ENCODE measurements around the gene KLRC2. TPM values are rescaled to one million over a fixed set of nuclear protein-coding genes. Genes with fewer than 3 reads are reported as not detected.
"Not testable (repeated sequence)": the region's sequence is repeated elsewhere in the genome, so short reads cannot be mapped to it uniquely, and the experiment has no call there.

Gene KLRC2
- total RNA-seq (2014; rRNA removed; shearing (Covaris generic); ENCODE audit: low replicate concordance) = not detected in 2 replicates

DNA sequence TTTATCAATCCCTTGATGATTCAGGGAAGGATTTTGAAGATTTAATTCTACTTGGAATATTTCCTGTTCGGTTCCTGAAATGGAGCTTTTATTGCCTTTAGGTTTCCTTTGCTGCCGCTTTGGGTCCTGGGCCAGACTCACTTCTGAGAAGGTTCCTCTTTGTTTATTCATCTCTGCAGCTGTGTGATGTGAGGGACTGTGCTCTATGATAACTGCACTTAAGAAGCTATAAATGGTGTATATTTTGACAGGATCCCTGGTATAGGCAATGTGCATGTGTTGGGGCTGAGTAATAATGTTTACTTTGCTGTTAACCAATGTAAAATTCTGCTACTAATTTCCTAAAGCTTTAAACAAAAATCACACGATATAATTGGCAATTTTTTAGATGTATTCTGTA lies at the start of gene KLRC2:
KLRC2 (minus strand) TSS at position 195 of the 400 bp plus-strand sequence; CDS start at position 171, 24 bp downstream.
- in situ Hi-C loops (cut with HindIII; ENCODE audit: low pct_unique_long_range_greater_than_20kb, low sequenced_read_pairs); DNase-seq (ENCODE audit: low read depth): not testable (repeated sequence)

DNA sequence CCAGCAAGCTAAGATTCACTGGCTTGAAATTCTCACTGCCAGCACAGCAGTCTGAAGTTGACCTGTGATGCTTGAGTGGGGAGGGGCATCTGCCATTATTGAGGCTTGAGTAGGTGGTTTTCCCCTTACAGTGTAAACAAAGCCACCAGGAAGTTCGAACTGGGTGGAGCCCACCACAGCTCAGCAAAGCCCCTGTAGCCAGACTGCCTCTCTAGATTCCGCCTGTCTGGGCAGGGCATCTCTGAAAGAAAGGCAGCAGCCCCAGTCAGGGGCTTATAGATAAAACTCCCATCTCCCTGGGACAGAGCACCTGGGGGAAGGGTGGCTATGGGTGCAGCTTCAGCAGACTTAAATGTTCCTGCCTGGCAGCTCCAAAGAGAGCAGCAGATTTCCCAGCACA lies 46.1 kb upstream of the KLRC2 start:
- in situ Hi-C loops (cut with HindIII; ENCODE audit: low pct_unique_long_range_greater_than_20kb, low sequenced_read_pairs); DNase-seq (ENCODE audit: low read depth): not testable (repeated sequence)

DNA sequence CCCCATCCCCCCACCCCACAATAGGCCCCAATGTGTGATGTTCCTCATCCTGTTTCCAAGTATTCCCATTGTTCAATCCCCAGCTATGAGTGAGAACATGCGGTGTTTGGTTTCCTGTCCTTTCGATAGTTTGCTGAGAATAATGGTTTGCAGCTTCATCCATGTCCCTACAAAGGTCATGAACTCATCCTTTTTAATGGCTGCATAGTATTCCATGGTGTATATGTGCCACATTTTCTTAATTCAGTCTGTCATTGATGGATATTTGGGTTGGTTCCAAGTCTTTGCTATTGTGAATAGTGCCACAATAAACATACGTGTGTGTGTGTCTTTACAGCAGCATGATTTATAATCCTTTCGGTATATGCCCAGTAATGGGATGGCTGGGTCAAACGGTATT lies 37.0 kb upstream of the KLRC2 start:
- in situ Hi-C loops (cut with HindIII; ENCODE audit: low pct_unique_long_range_greater_than_20kb, low sequenced_read_pairs); DNase-seq (ENCODE audit: low read depth): not testable (repeated sequence)

DNA sequence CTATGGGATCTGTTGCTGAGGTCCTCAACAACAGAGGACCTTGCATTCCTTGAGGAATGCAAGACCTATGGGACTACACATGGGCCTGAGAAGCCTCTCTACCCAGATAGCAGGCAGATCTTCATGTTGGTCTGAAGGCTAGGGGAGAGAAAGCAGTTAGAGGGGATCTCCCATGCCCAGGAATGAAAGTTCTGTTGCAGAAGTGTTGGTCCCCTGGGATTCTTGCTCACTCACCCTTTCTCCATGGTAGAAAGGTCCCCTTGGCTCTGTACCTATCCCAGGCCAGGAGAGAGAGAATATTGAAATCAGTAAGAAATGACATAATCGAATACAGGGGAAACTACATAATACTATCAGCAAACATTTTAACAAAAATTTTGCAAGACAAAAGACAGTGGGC lies 33.9 kb upstream of the KLRC2 start:
- no peak for DNase-seq (ENCODE audit: low read depth)
- in situ Hi-C loops (cut with HindIII; ENCODE audit: low pct_unique_long_range_greater_than_20kb, low sequenced_read_pairs) = no loop called here

DNA sequence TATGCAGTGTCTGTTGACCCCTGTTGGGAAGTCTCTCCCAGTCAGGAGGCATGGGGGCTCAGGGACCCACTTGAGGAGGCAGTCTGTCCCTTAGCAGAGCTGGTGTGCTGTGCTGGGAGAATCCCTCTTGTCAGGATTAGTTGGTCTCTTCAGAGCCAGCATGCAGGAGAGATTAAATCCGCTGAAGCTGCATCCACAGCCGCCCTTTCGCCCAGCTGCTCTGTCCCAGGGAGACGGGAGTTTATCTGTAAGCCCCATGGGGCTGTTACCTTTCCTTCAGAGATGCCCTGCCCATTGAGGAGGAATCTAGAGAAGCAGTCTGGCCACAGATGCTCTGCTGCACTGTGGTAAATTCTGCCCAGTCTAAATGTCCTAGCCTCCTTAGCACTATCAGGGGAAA lies 30.5 kb upstream of the KLRC2 start:
- in situ Hi-C loops (cut with HindIII; ENCODE audit: low pct_unique_long_range_greater_than_20kb, low sequenced_read_pairs) = no loop called here

DNA sequence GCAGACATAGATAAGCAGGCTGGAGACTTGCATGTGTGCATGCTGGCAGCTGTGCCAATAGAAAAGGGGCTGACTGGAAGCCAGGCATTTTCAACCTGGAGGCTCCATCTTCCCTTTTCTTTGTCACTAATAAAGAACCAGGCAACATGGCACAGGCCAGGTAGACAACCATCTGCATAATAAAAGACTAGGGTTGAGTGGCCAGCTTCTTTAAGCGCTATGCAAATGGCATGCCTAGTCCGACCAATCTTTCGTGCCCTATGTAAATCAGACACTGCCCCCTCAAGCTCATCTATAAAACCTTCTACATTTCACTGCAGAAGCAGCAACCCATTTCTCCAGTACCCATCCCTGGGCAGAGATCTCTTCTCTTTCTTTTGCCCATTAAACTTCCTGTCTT lies 21.9 kb upstream of the KLRC2 start:
- no peak for DNase-seq (ENCODE audit: low read depth)
- in situ Hi-C loops (cut with HindIII; ENCODE audit: low pct_unique_long_range_greater_than_20kb, low sequenced_read_pairs) = no loop called here

More for the DNA sequence above, 30.5 kb upstream of the KLRC2 start:
- DNase-seq (ENCODE audit: low read depth) = no peak

DNA sequence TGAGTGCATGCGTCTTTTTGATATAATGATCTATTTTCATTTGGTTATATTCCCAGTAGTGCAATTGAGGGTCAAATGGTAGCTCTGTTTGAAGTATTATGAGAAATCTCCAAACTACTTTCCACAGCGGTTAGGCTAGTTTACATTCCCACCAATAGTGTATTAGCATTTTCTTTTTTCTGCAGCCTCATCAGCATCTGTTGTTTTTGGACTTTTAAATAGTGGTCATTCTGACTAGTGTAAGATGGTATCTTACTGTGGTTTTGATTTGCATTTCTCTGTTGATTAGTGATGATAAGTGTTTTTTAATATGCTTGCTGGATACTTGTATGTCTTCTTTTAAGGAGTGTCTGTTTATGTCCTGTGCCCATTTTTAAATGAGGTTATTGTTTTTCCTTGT lies 21.0 kb upstream of the KLRC2 start:
- in situ Hi-C loops (cut with HindIII; ENCODE audit: low pct_unique_long_range_greater_than_20kb, low sequenced_read_pairs) = no loop called here
- DNase-seq (ENCODE audit: low read depth) = no peak

DNA sequence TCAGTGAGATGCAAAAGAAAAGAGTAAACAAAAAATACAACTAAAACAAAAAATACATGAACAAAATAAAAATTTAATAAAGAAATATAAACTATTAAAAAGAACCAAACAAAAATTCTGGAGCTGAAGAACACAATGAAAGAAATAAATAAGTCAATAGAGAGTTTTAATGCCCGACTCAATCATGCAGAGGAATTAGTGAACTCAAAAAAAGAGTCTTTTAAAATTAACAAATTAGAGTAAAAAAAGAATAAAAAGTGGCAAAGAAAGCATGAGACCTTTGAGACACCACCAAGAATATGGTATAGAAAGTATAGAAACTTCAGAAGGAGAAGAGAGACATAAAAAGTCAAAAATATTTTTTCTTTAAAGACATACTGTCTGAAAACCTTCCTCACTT lies 20.0 kb upstream of the KLRC2 start:
- in situ Hi-C loops (cut with HindIII; ENCODE audit: low pct_unique_long_range_greater_than_20kb, low sequenced_read_pairs) = no loop called here
- peak; percentile 7 for DNase-seq (ENCODE audit: low read depth)

DNA sequence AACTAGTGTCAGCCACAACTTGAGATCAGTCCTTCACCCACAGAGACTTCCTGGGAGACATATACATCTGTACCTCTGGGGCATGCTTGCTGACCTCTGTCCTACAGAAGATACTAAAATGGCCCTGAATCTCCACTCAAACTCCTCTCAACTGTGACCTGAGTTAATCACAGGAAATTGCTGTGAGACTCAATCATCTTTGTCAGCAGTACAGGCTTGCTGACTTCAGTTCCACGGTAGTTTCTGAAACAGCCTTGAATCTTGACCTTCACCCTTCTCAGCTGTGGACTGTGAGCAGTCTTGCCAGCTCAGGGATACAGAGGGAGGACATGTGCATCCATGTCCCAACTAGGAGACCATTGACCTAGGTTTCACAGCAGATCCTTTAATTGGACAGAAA lies 18.7 kb upstream of the KLRC2 start:
- DNase-seq (ENCODE audit: low read depth) = no peak
- in situ Hi-C loops (cut with HindIII; ENCODE audit: low pct_unique_long_range_greater_than_20kb, low sequenced_read_pairs) = no loop called here

DNA sequence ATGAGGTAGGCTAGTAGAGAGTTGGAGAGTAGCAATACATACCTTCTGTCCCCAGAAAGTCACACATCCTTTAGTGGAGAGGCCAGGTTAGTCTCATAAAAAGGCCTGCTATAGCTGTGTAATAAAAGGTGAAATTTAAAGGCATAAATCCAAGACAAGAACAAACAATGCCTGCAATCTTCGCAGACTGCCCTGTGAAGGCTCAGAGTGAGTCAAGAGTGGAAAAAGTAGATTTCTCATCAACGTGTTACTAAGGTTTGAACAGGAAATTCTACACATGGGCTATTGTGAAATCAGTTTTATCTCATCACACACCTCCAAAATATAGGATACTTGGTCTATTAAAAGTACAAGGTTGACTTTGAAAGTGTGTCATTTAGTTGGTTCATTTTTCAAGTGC lies 17.3 kb upstream of the KLRC2 start, which contains the start of gene KLRC1:
KLRC1 (minus strand) TSS at position 222 of the 400 bp plus-strand sequence. CDS start 2,221 bp downstream, outside the sequence.
- no peak for DNase-seq (ENCODE audit: low read depth)
- in situ Hi-C loops (cut with HindIII; ENCODE audit: low pct_unique_long_range_greater_than_20kb, low sequenced_read_pairs) = no loop called here

DNA sequence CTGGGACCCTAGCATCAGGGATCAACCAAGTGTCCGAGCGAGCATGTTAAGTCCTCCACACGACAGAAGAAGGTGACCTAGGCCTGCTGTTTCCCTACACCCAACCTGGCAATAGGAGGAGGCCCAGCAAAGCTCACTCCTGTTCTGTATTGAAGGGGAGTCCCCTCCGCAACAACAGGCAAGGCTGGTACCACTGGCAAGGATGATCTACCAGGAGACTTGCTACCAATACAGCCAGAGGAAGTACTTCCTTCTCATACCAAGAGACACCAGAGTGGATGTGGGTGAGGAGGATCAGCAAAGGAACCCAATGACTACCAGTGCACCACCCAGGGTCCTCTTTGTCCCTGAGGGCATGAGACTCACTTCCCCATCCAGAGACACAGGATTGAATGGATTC lies 12.4 kb upstream of the KLRC2 start:
- DNase-seq (ENCODE audit: low read depth) = no peak
- in situ Hi-C loops (cut with HindIII; ENCODE audit: low pct_unique_long_range_greater_than_20kb, low sequenced_read_pairs) = no loop called here

DNA sequence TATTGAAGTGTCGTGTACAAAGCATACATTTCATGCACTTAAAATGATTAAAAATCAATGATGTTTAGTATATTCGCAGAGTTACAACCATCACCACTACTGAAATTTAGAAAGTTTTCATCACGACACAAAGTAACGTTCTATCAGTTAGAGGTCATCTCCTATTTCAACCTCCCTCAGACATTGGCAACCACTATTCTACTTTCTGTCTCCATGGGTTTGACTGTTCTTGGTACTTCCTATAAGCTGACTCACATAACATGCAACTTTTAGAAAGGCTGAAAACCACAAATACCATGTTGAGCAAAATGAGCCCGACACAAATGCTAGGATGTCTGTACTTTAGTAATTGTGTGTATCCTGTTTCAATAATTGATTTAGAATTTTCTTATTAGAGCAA lies 10.2 kb upstream of the KLRC2 start:
- DNase-seq (ENCODE audit: low read depth); in situ Hi-C loops (cut with HindIII; ENCODE audit: low pct_unique_long_range_greater_than_20kb, low sequenced_read_pairs): not testable (repeated sequence)

DNA sequence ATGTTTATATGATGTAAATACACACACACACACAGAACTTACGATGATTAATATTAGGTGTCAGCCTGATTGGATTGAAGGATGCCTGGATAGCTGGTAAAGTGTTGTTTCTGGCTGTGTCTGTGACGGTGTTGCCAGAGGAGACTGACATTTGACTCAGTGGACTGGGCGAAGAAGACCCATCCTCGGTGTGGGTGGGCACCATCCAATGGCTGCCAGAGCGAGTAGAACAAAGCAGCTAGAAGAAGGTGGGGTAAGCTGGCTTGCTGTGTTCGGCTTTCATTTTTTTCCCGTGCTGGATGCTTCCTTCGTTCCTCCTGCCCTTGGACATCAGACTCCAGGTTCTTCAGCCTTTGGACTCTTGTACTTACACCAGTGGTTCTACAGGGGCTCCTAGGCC lies 5.3 kb upstream of the KLRC2 start:
- DNase-seq (ENCODE audit: low read depth); in situ Hi-C loops (cut with HindIII; ENCODE audit: low pct_unique_long_range_greater_than_20kb, low sequenced_read_pairs): not testable (repeated sequence)

DNA sequence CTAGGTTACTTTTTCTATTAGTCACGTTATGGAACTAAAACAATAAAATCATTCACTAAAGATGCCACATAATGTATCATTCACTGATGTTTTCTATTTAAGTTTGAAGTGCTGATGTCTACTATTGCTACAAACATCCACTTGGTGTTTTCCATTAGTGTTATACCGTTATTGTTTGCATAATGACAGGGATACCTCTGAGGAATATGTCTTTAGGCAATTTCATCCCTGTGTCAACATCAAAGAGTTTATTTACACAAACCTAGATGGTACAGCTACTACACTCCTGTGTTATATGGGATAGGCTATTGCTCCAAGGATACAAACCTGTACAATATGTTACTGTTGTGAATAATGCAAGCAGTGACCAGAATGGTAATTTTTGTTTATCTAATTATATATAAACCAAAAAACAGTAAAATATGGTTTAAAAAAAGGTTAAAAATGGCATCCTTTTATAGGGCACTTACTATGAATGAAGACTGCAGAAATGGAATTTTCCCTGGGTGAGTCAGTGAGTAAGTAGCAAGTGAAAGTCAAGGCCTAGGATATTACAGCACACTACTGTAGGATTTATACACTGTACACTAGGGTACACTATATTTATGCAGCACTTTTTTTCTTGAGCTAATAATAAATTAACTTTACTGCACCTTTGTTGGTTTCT lies 3.9 kb upstream of the KLRC2 start:
- in situ Hi-C loops (cut with HindIII; ENCODE audit: low pct_unique_long_range_greater_than_20kb, low sequenced_read_pairs); DNase-seq (ENCODE audit: low read depth): not testable (repeated sequence)

DNA sequence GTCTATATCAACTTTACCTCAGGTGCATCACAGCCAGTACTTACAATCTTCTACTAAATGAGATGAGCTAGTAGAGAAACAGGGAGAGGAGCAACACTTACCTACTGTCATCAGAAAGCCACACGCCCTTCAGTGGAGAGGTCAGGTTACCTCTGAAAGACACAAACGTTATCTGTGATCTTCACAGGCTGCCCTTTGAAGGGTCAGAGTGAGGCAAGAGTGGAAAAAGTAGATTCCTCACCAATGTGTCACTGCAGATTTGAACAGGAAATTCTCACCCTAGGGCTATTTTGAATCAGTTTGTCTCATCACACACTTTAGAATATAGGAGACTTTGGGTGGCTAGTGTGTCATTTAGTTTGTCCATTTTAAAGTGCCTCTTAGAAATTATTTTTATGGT lies 1.8 kb upstream of the KLRC2 start:
- in situ Hi-C loops (cut with HindIII; ENCODE audit: low pct_unique_long_range_greater_than_20kb, low sequenced_read_pairs); DNase-seq (ENCODE audit: low read depth): not testable (repeated sequence)

DNA sequence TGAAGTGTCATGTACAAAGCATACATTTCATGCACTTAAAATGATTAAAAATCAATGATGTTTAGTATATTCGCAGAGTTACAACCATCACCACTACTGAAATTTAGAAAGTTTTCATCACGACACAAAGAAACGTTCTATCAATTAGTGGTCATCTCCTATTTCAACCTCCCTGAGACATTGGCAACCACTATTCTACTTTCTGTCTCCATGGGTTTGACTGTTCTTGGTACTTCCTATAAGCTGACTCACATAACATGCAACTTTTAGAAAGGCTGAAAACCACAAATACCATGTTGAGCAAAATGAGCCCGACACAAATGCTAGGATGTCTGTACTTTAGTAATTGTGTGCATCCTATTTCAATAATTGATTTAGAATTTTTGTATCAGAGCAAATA lies 5.2 kb downstream of the KLRC2 start:
- in situ Hi-C loops (cut with HindIII; ENCODE audit: low pct_unique_long_range_greater_than_20kb, low sequenced_read_pairs) = not testable (repeated sequence)

DNA sequence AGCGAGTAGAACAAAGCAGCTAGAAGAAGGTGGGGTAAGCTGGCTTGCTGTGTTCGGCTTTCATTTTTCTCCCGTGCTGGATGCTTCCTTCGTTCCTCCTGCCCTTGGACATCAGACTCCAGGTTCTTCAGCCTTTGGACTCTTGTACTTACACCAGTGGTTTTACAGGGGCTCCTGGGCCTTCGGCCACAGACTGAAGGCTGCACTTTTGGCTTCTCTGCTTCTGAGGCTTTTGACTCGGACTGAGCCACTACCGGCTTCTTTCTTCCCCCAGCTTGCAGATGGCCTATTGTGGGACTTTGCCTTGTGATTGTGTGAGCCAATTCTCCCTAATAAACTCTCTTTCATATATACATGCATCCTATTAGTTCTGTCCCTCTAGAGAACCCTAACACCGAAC lies 9.9 kb downstream of the KLRC2 start:
- in situ Hi-C loops (cut with HindIII; ENCODE audit: low pct_unique_long_range_greater_than_20kb, low sequenced_read_pairs) = not testable (repeated sequence)

More for the DNA sequence above, 5.2 kb downstream of the KLRC2 start:
- DNase-seq (ENCODE audit: low read depth) = not testable (repeated sequence)

DNA sequence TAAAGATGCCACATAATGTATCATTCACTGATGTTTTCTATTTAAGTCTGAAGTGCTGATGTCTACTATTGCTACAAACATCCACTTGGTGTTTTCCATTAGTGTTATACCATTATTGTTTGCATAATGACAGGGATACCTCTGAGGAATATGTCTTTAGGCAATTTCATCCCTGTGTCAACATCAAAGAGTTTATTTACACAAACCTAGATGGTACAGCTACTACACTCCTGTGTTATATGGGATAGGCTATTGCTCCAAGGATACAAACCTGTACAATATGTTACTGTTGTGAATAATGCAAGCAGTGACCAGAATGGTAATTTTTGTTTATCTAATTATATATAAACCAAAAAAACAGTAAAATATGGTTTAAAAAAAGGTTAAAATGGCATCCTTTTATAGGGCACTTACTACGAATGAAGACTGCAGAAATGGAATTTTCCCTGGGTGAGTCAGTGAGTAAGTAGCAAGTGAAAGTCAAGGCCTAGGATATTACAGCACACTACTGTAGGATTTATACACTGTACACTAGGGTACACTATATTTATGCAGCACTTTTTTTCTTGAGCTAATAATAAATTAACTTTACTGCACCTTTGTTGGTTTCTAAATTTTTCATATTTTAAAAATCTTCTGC lies 11.4 kb downstream of the KLRC2 start:
- in situ Hi-C loops (cut with HindIII; ENCODE audit: low pct_unique_long_range_greater_than_20kb, low sequenced_read_pairs); DNase-seq (ENCODE audit: low read depth): not testable (repeated sequence)

More for the DNA sequence above, 9.9 kb downstream of the KLRC2 start:
- not testable (repeated sequence) for DNase-seq (ENCODE audit: low read depth)

DNA sequence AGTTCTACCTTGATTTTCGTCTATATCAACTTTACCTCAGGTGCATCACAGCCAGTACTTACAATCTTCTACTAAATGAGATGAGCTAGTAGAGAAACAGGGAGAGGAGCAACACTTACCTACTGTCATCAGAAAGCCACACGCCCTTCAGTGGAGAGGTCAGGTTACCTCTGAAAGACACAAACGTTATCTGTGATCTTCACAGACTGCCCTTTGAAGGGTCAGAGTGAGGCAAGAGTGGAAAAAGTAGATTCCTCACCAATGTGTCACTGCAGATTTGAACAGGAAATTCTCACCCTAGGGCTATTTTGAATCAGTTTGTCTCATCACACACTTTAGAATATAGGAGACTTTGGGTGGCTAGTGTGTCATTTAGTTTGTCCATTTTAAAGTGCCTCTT lies 13.7 kb downstream of the KLRC2 start:
- in situ Hi-C loops (cut with HindIII; ENCODE audit: low pct_unique_long_range_greater_than_20kb, low sequenced_read_pairs); DNase-seq (ENCODE audit: low read depth): not testable (repeated sequence)

Measured in Caki2 (cell line).